HCT116 (cell line): ENCODE measurements around the gene MEGF8. TPM values are rescaled to one million over a fixed set of nuclear protein-coding genes. Genes with fewer than 3 reads are reported as not detected.

ENCODE experiments used
- ATAC-seq: fragments of 200-7000 bp; cut with Tn5 transposase; 2 replicates; pipeline ENCODE4 v1.9.1; 2020; ENCODE audit warnings: mild to moderate bottlenecking, moderate library complexity
- BruUV-seq: library from RNA; stranded (reverse); fragments of 400-500 nt; replicated peaks from 2 replicates; lab custom pipeline; 2021; lab: Mats Ljungman, UMichigan
- CTCF ChIA-PET: fragments of 300-600 bp; sonication (Branson Sonifier 250); formaldehyde crosslinking; loops from one replicate; lab custom pipeline; 2021; ENCODE audit warnings: antibody characterized with exemption; lab: Charles Lee
- POLR2A ChIA-PET: fragments of 300-600, 350-600 bp; sonication (Branson Sonifier 250); formaldehyde crosslinking; loops from one replicate; lab custom pipeline; 2021; ENCODE audit warnings: antibody characterized with exemption; lab: Charles Lee
- RAD21 ChIA-PET, 2 experiments: fragments of 300-600 bp; sonication (Branson Sonifier 250); formaldehyde crosslinking; loops; one replicate each; lab custom pipeline; 2023; ENCODE audit warnings: low total read pairs in 2 of 2; ENCODE audit not compliant: uncharacterized antibody in 2 of 2, unreplicated experiment in 2 of 2, low non-redundant PET in 1 of 2; lab: Charles Lee
- DNase-seq: peaks from one replicate; pipeline ENCODE4 v3.0.0-alpha.2; 2010; ENCODE audit warnings: low read depth, low spot score
- H2AFZ ChIP-seq: fragments of 200-600 bp; shearing (Covaris generic), sonication (generic); 2 replicates; pipeline ENCODE4 v1.6.1; 2017; ENCODE audit warnings: low read depth, mixed run types, mixed read lengths, antibody characterized with exemption, low read length; ENCODE audit not compliant: poor library complexity, severe bottlenecking
- H3K27ac ChIP-seq: 2 replicates; pipeline ENCODE4 v1.5.1; 2012; ENCODE audit warnings: low read depth, low read length
- H3K27me3 ChIP-seq: fragments of 200-600 bp; sonication (generic); 2 replicates; pipeline ENCODE4 v1.6.1; 2016; ENCODE audit warnings: mixed run types, low read length, mixed read lengths; ENCODE audit not compliant: insufficient read depth
- H3K36me3 ChIP-seq, 2 experiments: fragments of 200-500 bp in 1 of 2; fragments of 200-600 bp in 1 of 2; sonication (Bioruptor generic) in 1 of 2; sonication (generic) in 1 of 2; 2 replicates each; pipeline versions ENCODE4 v1.5.1 to v1.6.1; 2014 to 2016; ENCODE audit warnings: low read length in 2 of 2, inconsistent platforms in 1 of 2, mixed read lengths in 1 of 2, mixed run types in 1 of 2; ENCODE audit not compliant: insufficient read depth in 2 of 2, control insufficient read depth in 1 of 2
- H3K4me1 ChIP-seq, 2 experiments: fragments of 200-600 bp in 1 of 2; sonication (generic) in 1 of 2; 2 replicates each; pipeline versions ENCODE4 v1.5.1 to v1.6.1; 2012 to 2017; ENCODE audit warnings: low read length in 2 of 2, inconsistent platforms in 1 of 2, mild to moderate bottlenecking in 1 of 2, mixed read lengths in 1 of 2, mixed run types in 1 of 2, moderate library complexity in 1 of 2; ENCODE audit not compliant: insufficient read depth in 2 of 2, control insufficient read depth in 1 of 2
- H3K4me2 ChIP-seq: fragments of 200-600 bp; sonication (generic); 2 replicates; pipeline ENCODE4 v1.6.1; 2017; ENCODE audit warnings: mixed run types, low read length, mixed read lengths
- H3K4me3 ChIP-seq, 2 experiments: fragments of 200-600 bp in 1 of 2; sonication (generic) in 1 of 2; replicated peaks in 1 of 2; 2 replicates each; pipeline ENCODE4 v1.5.1; 2011 to 2016; ENCODE audit warnings: low read length in 2 of 2, control low read depth in 1 of 2, low read depth in 1 of 2, mild to moderate bottlenecking in 1 of 2, mixed read lengths in 1 of 2, mixed run types in 1 of 2
- H3K79me2 ChIP-seq: fragments of 200-600 bp; sonication (generic); 2 replicates; pipeline ENCODE4 v1.6.1; 2017; ENCODE audit warnings: mild to moderate bottlenecking, mixed run types, low read length, moderate library complexity, mixed read lengths; ENCODE audit not compliant: insufficient read depth
- H3K9ac ChIP-seq: fragments of 200-600 bp; sonication (generic); 2 replicates; pipeline ENCODE4 v1.6.1; 2016; ENCODE audit warnings: low read length, mixed read lengths
- H3K9me2 ChIP-seq: fragments of 200-600 bp; sonication (generic), shearing (Covaris generic); 2 replicates; pipeline ENCODE4 v1.6.1; 2017; ENCODE audit warnings: mixed run types, mild to moderate bottlenecking, moderate library complexity; ENCODE audit not compliant: insufficient read depth
- H3K9me3 ChIP-seq, 2 experiments: fragments of 200-500 bp in 1 of 2; fragments of 200-600 bp in 1 of 2; sonication (Bioruptor generic) in 1 of 2; sonication (generic) in 1 of 2; 2 replicates each; pipeline ENCODE4 v1.6.1; 2014 to 2017; ENCODE audit warnings: low read length in 2 of 2, mixed read lengths in 2 of 2, inconsistent platforms in 1 of 2, low read depth in 1 of 2, mild to moderate bottlenecking in 1 of 2, mixed run types in 1 of 2, moderate library complexity in 1 of 2; ENCODE audit not compliant: control insufficient read depth in 1 of 2, insufficient read depth in 1 of 2
- H4K20me1 ChIP-seq: fragments of 200-600 bp; sonication (generic), shearing (Covaris generic); 2 replicates; pipeline ENCODE4 v1.6.1; 2017; ENCODE audit warnings: mixed run types, mild to moderate bottlenecking, moderate library complexity; ENCODE audit not compliant: insufficient read depth
- ATF3 ChIP-seq: IDR thresholded peaks from 2 replicates; pipeline ENCODE4 v1.6.1; 2012
- CBX3 ChIP-seq: IDR thresholded peaks from 2 replicates; pipeline ENCODE4 v1.6.1; 2012; ENCODE audit warnings: low read depth
- EZH2phosphoT487 ChIP-seq: fragments of 200-600 bp; IDR thresholded peaks from 2 replicates; pipeline ENCODE4 v1.6.1; 2018; ENCODE audit warnings: antibody characterized with exemption, borderline replicate concordance
- POLR2A ChIP-seq: IDR thresholded peaks from 2 replicates; pipeline ENCODE4 v1.7.0; 2011; ENCODE audit warnings: borderline replicate concordance; ENCODE audit not compliant: insufficient read depth, insufficient read length; ENCODE audit errors: extremely low read depth
- RAD21 ChIP-seq: IDR thresholded peaks from 2 replicates; pipeline ENCODE4 v1.6.1; 2012; ENCODE audit warnings: low read depth, mild to moderate bottlenecking
- REST ChIP-seq: IDR thresholded peaks from 2 replicates; pipeline ENCODE4 v1.6.1; 2012; ENCODE audit warnings: low read depth
- ZBTB33 ChIP-seq: IDR thresholded peaks from 2 replicates; pipeline ENCODE4 v1.6.1; 2011; ENCODE audit warnings: mild to moderate bottlenecking, low read length, moderate library complexity; ENCODE audit not compliant: insufficient replicate concordance; ENCODE audit errors: extremely low read depth
- intact Hi-C: fragments of 100-400 bp; cut with micrococcal nuclease; formaldehyde crosslinking; loops from 2 replicates; pipeline ENCODE4 v1.10.0; 2022
- total RNA-seq: library from RNA; stranded (reverse); gene quantifications from one replicate; pipeline ENCODE4 v1.2.1, GENCODE V29; 2021; ENCODE audit not compliant: unreplicated experiment

The MEGF8 gene
- total RNA-seq, 1 experiment from 2014 or later: 24.0 TPM

DNA sequence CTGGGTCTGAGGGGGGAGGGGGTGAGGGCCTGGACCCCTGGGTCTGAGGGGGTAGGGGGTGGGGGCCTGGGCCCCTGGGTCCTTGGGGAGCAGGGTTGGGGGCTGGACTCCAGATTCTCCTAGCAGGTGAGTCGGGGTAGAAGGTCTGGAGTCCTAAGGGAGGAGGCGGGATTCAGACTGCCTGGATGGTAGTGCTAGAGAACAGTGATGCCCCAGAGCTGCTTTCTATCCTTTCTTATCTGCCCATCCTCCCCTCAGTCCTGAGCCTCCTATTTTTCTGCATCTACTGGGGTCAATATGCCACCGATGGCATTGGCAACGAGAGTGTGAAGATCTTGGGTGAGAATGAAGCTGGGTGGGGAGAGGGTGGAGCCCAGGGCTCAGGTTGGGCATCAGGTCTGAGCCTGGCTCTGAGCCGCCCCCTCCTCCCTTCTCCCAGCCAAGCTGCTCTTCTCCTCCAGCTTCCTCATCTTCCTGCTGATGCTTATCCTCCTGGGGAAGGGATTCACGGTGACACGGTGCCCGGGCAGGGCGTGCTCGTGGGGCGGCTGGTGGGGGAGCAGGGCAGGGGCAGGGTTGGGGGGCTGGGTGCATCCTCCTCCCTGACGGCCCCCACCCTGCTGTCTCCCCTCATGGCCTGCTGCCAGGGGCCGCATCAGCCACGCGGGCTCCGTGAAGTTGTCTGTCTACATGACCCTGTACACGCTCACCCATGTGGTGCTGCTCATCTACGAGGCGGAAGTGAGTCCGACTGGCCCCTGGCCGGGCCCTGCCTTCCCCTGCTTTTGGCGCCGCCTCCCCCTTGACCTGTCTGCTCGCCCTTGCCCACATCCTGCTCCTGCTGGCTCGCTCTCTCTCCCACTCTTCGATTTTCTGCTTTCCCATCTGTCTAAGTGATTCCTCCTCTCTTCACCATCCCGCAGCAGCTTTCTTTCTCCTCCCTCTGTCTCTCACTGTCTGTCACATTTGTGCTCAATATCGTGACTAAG is 8.9 kb upstream of the MEGF8 start (continued):
- TF ChIP-seq REST (no peak), EZH2phosphoT487 (no peak)
- TF ChIP-seq, all 23 proteins: peak for 0

DNA sequence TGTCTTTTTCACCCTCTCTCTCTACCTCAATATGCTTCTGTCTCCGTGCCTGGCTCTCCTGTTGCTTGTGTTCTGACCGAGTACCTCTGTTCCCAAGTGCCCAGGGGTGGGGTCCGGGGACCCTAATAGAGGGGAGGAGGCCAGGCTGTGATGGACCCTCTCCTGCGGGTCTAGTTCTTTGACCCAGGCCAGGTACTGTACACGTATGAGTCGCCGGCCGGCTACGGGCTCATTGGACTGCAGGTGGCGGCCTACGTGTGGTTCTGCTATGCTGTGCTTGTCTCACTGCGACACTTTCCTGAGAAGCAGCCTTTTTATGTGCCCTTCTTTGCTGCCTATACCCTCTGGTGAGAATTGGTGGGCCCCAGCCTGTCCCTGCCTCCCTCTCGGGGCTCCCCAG is 7.9 kb upstream of the MEGF8 start:
- Histone ChIP-seq H3K27me3 (no peaks in the 10 kb centered on the region), H2AFZ (no peak overlapping the region), H3K27ac (no peak overlapping the region), H3K9me3 (no peaks in the 10 kb centered on the region), H3K4me3 (no peak overlapping the region), H3K4me1 (peaks cover 0 to 14% of the 10 kb centered on the region in 2 experiments; a peak in 2 of 4 replicates), H3K9ac (no peak overlapping the region), H3K79me2 (no peaks in the 10 kb centered on the region), H4K20me1 (no peaks in the 10 kb centered on the region), H3K9me2 (no peaks in the 10 kb centered on the region), H3K36me3 (no peaks in the 10 kb centered on the region), H3K4me2 (no peak overlapping the region)
- no TSS peak for BruUV-seq
- TF ChIP-seq RAD21 (no peak), CBX3 (no peak), ZBTB33 (no peak), ATF3 (no peak), POLR2A (no peak)
- intact Hi-C loops: no loop called here
- RAD21 ChIA-PET: no interaction called here
- CTCF ChIA-PET: no interaction called here
- DNase-seq (no peak), ATAC-seq (no peak)
- POLR2A ChIA-PET: no interaction called here
